Upper lobe of right lung (tissue), 1 donor: ENCODE measurements around the gene DNAJC2. TPM values are rescaled to one million over a fixed set of nuclear protein-coding genes. Genes with fewer than 3 reads are reported as not detected.
"Not testable (repeated sequence)": the region's sequence is repeated elsewhere in the genome, so short reads cannot be mapped to it uniquely, and the experiment has no call there.

Experiments
- ATAC-seq: fragments of 200-7000 bp; cut with Tn5 transposase; one replicate; pipeline ENCODE4 v1.9.1; 2020; ENCODE audit warnings: mild to moderate bottlenecking, moderate library complexity
- DNase-seq: peaks from one replicate; pipeline ENCODE4 v3.0.0-alpha.2; 2020
- H3K27ac ChIP-seq: fragments of 200-600 bp; one replicate; pipeline ENCODE4 v1.8.0; 2022
- H3K27me3 ChIP-seq: fragments of 200-600 bp; one replicate; pipeline ENCODE4 v1.8.0; 2022; ENCODE audit warnings: mild to moderate bottlenecking
- H3K36me3 ChIP-seq: fragments of 200-600 bp; one replicate; pipeline ENCODE4 v1.8.0; 2022
- H3K4me1 ChIP-seq: fragments of 200-600 bp; one replicate; pipeline ENCODE4 v1.8.0; 2022
- H3K4me3 ChIP-seq: fragments of 200-600 bp; one replicate; pipeline ENCODE4 v1.8.0; 2022; ENCODE audit warnings: mild to moderate bottlenecking
- H3K9me3 ChIP-seq: fragments of 200-600 bp; one replicate; pipeline ENCODE4 v1.8.0; 2022
- intact Hi-C: fragments of 100-400 bp; cut with DNase I; formaldehyde crosslinking; loops from one replicate; pipeline ENCODE4 v1.11.0; 2022
- total RNA-seq: library from RNA; stranded (reverse); fragmentation: NEBNext Ultra II Directional; extraction: Animal tissue kit (Norgen Biotek cat#: 25700); gene quantifications from one replicate; pipeline ENCODE4 v1.2.1, GENCODE V29; 2021
- TF ChIP-seq, protein P1 (sequence below): fragments of 200-600 bp; IDR thresholded peaks from one replicate; pipeline ENCODE4 v1.8.0; 2022; ENCODE audit warnings: antibody characterized with exemption
- donor health status: DM: no; HTN: yes; CAD: no; lungs with severe emphysema.

Gene DNAJC2
- total RNA-seq, 1 donor from 2014 or later, result 19.5 TPM

DNA sequence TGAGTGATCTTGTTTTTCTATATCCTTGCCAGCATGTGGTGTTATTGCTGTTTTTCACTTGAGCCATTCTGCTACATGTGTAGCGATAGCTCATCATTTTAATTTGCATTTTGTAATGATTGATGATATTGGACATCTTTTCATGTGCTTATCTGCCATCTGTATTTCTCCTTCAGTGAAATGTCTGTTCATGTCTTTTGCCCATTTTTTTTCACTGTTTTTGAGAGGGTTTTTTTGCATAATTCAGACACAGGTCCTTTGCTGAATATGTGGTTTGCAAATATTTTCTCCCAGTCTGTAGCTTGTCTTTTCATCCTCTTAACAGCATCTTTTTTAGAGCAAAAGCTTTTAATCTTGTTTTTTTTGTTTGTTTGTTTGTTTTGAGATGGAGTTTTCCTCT lies 51.0 kb downstream of the DNAJC2 start:
- no peak for DNase-seq
- TF ChIP-seq, protein P1, sequence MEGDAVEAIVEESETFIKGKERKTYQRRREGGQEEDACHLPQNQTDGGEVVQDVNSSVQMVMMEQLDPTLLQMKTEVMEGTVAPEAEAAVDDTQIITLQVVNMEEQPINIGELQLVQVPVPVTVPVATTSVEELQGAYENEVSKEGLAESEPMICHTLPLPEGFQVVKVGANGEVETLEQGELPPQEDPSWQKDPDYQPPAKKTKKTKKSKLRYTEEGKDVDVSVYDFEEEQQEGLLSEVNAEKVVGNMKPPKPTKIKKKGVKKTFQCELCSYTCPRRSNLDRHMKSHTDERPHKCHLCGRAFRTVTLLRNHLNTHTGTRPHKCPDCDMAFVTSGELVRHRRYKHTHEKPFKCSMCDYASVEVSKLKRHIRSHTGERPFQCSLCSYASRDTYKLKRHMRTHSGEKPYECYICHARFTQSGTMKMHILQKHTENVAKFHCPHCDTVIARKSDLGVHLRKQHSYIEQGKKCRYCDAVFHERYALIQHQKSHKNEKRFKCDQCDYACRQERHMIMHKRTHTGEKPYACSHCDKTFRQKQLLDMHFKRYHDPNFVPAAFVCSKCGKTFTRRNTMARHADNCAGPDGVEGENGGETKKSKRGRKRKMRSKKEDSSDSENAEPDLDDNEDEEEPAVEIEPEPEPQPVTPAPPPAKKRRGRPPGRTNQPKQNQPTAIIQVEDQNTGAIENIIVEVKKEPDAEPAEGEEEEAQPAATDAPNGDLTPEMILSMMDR, result no peak
- no peak overlapping the region for H3K27ac ChIP-seq
- intact Hi-C loops, result no loop called here
- no peak for ATAC-seq
- H3K36me3 ChIP-seq, result no peaks in the 10 kb centered on the region
- no peaks in the 10 kb centered on the region for H3K27me3 ChIP-seq
- no peak overlapping the region for H3K4me3 ChIP-seq
- H3K4me1 ChIP-seq, result peaks cover 13% of the 10 kb centered on the region
- no peaks in the 10 kb centered on the region for H3K9me3 ChIP-seq

DNA sequence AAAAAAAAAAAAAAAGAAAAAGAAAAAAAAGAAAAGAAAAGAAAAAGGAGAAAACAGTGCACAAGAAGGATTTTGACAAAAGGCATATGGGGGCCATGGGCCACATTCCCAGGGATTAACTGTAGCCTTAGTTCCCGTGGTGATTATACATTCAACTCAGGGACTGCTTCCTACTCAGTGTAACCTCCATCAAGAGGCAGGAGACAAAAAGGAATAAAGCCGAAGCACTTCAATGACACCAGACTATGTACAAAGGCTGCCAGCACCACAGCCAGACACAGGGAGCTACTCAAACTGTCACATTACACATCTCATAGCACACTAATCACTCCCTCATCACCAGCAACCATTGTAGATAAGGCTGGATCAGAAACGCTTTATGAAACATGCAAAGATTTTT lies 52.4 kb downstream of the DNAJC2 start:
- H3K27me3 ChIP-seq, result no peaks in the 10 kb centered on the region
- DNase-seq, result no peak
- ATAC-seq, result no peak
- no peak overlapping the region for H3K27ac ChIP-seq
- no peaks in the 10 kb centered on the region for H3K9me3 ChIP-seq
- H3K4me1 ChIP-seq, result peaks cover 5% of the 10 kb centered on the region
- no peak overlapping the region for H3K4me3 ChIP-seq
- H3K36me3 ChIP-seq, result no peaks in the 10 kb centered on the region
- TF ChIP-seq, protein P1, result no peak
- intact Hi-C loops, result no loop called here

GRCh38 chr7:103282802-103283427 lies 61.7 kb downstream of the DNAJC2 start:
- H3K27me3 ChIP-seq, intact Hi-C loops, ATAC-seq, H3K9me3 ChIP-seq, H3K4me1 ChIP-seq, H3K27ac ChIP-seq, H3K4me3 ChIP-seq, H3K36me3 ChIP-seq, DNase-seq: not testable (repeated sequence)

GRCh38 chr7:103280803-103281155 lies 63.8 kb downstream of the DNAJC2 start:
- intact Hi-C loops, H3K9me3 ChIP-seq, DNase-seq, H3K27me3 ChIP-seq, H3K4me1 ChIP-seq, H3K36me3 ChIP-seq: not testable (repeated sequence)
- Histone ChIP-seq H3K4me3 (peak overlapping the region; percentile 62), H3K27ac (peak overlapping the region; percentile 24)
- peak; percentile 27 for ATAC-seq

DNA sequence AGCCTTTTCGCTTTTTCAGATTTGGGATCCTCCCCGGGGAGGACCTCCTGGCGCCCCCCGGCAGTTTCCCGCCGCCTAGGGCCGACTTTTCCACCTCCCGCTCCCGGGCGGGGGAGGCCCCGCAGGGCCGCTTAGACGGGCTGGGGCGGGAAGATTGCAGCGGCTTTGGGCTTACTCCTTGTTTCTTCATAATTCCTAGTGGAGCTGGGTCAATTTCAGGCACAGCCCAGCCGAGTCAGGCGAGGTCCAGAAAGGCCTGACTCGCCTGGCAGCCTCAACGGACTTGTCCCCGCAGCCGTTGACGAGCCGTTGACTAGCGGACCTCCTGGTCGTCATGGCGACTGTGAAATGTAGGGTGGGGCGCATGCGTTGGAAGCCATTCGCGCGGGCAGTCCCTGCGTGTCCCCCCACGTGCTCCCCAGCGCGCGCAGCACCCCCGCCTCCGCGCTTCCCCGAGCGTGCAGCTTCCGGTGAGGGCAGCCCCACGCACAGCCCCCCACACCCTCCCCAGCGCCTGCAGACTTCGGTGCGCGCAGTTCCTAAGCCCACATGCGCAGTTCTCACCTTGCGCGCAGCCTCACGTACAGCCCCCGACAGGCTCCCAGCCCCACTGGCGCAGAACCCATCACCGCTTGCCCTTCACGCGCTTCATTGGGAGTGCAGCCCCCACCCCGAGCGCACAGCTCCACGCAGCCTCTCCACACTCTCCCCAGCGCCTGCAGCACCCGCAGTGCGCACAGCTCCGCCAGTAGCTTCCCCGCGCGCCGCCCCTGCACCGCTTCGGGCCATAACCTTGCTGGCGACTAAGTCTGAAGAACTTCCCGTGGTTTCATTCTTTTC lies 64.4 kb downstream of the DNAJC2 start:
- H3K4me1 ChIP-seq, H3K27me3 ChIP-seq, H3K9me3 ChIP-seq, H3K36me3 ChIP-seq, intact Hi-C loops: not testable (repeated sequence)
- H3K4me3 ChIP-seq, result peak overlapping the region; percentile 62
- H3K27ac ChIP-seq, result peak overlapping the region; percentile 24
- DNase-seq (peak; percentile 86), ATAC-seq (peak; percentile 96)

DNA sequence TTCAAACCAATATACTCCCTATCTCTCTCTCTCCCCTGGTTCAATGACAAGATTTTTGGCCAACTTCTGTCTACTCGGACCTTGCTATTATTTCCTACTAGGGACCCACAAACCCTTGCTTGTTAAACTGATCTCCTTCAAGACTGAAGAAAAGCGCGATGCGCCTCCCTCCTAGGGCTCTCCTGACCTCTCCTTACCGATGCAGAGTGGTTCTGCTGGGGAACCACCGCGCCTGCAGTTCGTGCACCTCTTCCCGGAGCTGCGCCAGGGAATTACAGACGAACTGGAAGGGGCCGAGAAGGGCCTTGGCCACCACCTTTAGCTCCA lies 65.0 kb downstream of the DNAJC2 start:
- peak; percentile 62 for ATAC-seq
- intact Hi-C loops, H3K36me3 ChIP-seq, H3K9me3 ChIP-seq, DNase-seq, H3K4me1 ChIP-seq, H3K27me3 ChIP-seq: not testable (repeated sequence)
- Histone ChIP-seq H3K4me3 (peak overlapping the region; percentile 62), H3K27ac (peak overlapping the region; percentile 24)

DNA sequence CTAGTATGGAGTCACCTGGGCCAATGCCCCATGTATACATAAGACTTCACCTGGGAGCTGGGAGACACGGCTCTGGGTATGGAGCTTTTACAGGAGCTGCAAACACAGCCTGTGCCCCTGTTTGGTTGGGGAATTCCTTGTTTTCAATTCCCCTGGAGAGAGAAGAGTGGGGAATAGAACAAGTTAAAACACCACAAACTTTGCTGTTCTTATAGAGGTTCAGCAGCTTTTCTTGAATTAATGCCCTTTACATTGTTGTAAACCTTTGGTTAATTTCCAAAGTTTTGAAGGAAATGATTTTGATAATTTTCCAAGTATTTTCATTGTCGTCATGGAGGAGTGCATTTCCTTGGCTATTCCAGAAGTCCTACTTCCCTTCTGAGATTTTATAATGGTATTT lies 66.4 kb downstream of the DNAJC2 start:
- DNase-seq, H3K36me3 ChIP-seq, intact Hi-C loops, ATAC-seq, H3K4me3 ChIP-seq, H3K27me3 ChIP-seq, H3K27ac ChIP-seq, H3K9me3 ChIP-seq, H3K4me1 ChIP-seq: not testable (repeated sequence)

DNA sequence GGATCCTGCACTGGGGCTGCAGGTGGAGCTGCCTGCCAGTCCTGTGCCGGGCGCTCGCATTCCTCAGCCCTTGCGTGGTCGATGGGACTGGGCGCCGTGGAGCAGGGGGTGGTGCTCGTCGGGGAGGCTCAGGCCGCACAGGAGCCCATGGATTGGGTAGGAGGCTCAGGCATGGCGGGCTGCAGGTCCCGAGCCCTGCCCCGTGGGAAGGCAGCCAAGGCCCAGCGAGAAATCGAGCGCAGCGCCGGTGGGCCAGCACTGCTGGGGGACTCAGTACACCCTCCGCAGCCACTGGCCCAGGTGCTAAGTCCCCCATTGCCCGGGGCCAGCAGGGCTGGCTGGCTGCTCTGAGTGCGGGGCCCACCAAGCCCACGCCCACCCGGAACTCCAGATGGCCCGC lies 69.7 kb downstream of the DNAJC2 start:
- H3K27me3 ChIP-seq, H3K36me3 ChIP-seq, intact Hi-C loops, H3K9me3 ChIP-seq, H3K27ac ChIP-seq, H3K4me3 ChIP-seq, ATAC-seq, DNase-seq, H3K4me1 ChIP-seq: not testable (repeated sequence)

GRCh38 chr7:103273374-103273773 lies 71.2 kb downstream of the DNAJC2 start:
- not testable (repeated sequence) for ATAC-seq

DNA sequence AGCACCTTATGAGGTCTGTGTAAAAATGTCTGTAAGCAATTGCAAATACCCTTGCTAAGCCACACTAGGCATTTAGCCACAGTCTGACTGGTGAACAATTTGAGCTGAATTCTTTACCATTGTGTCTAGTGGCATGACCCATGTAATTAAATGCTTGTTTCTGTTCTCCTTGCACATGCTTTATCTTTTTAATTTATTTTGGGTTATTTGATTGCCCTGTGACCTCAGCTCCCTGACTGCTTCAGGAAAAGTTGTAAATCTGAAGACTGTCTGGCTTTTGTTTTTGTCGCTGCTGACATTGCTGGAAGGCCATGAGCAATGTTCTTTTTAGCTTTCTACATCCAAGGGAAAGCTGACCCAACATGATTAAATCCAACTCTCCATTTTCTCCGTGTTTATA lies 78.3 kb downstream of the DNAJC2 start:
- DNase-seq, intact Hi-C loops, H3K36me3 ChIP-seq, H3K27ac ChIP-seq, H3K9me3 ChIP-seq, H3K27me3 ChIP-seq, ATAC-seq, H3K4me3 ChIP-seq, H3K4me1 ChIP-seq: not testable (repeated sequence)

More at GRCh38 chr7:103273374-103273773, 71.2 kb downstream of the DNAJC2 start:
- H3K9me3 ChIP-seq, H3K4me1 ChIP-seq, H3K27ac ChIP-seq, intact Hi-C loops, H3K4me3 ChIP-seq, H3K36me3 ChIP-seq, H3K27me3 ChIP-seq, DNase-seq: not testable (repeated sequence)

GRCh38 chr7:103264054-103264453 lies 80.5 kb downstream of the DNAJC2 start:
- H3K4me1 ChIP-seq, H3K27me3 ChIP-seq, H3K4me3 ChIP-seq, H3K9me3 ChIP-seq, intact Hi-C loops, H3K27ac ChIP-seq, H3K36me3 ChIP-seq, DNase-seq, ATAC-seq: not testable (repeated sequence)
